Parathyroid adenoma (tissue), 2 donors: ENCODE measurements around the gene GET3.

ENCODE experiments used
- H2AFZ ChIP-seq: fragments of 300-600 bp; sonication (generic); one replicate; pipeline ENCODE4 v1.7.0; 2017; ENCODE audit warnings: antibody characterized with exemption, mild to moderate bottlenecking
- H3K27ac ChIP-seq: fragments of 300-600 bp; sonication (generic); one replicate; pipeline ENCODE4 v1.7.0; 2017
- H3K27me3 ChIP-seq: fragments of 300-600 bp; sonication (generic); one replicate; pipeline ENCODE4 v1.7.0; 2017; ENCODE audit warnings: low read length; ENCODE audit not compliant: control insufficient read depth, insufficient read depth
- H3K36me3 ChIP-seq: fragments of 300-600 bp; sonication (generic); one replicate; pipeline ENCODE4 v1.7.0; 2017; ENCODE audit warnings: low read length; ENCODE audit not compliant: control insufficient read depth, insufficient read depth
- H3K4me1 ChIP-seq: fragments of 300-600 bp; sonication (generic); one replicate; pipeline ENCODE4 v1.7.0; 2017; ENCODE audit warnings: control low read depth
- H3K4me2 ChIP-seq: fragments of 300-600 bp; sonication (generic); one replicate; pipeline ENCODE4 v1.7.0; 2017; ENCODE audit warnings: low read length
- H3K4me3 ChIP-seq: fragments of 300-600 bp; sonication (generic); one replicate; pipeline ENCODE4 v1.7.0; 2017; ENCODE audit warnings: low read depth, low read length
- H3K79me2 ChIP-seq: fragments of 300-600 bp; sonication (generic); one replicate; pipeline ENCODE4 v1.7.0; 2017; ENCODE audit warnings: control low read depth
- H3K9ac ChIP-seq: fragments of 300-600 bp; sonication (generic); one replicate; pipeline ENCODE4 v1.7.0; 2017; ENCODE audit warnings: mild to moderate bottlenecking
- H3K9me3 ChIP-seq: fragments of 300-600 bp; sonication (generic); one replicate; pipeline ENCODE4 v1.7.0; 2017; ENCODE audit warnings: low read length; ENCODE audit not compliant: control insufficient read depth
- TF ChIP-seq, protein P1 (sequence below): fragments of 300-600 bp; sonication (generic); IDR thresholded peaks from one replicate; pipeline ENCODE4 v1.7.0; 2017; ENCODE audit warnings: antibody characterized with exemption, mild to moderate bottlenecking
- donor health status: primary hyperparathyroidism.

GET3 gene

GRCh38 chr19:12752056-12752781 lies 14.9 kb downstream of the GET3 start:
- Histone ChIP-seq H3K27me3 (no peaks in the 10 kb centered on the region), H3K36me3 (no peaks in the 10 kb centered on the region), H3K4me2 (no peak overlapping the region), H3K9me3 (no peaks in the 10 kb centered on the region), H3K9ac (no peak overlapping the region), H3K4me3 (no peak overlapping the region), H2AFZ (no peak overlapping the region), H3K4me1 (no peaks in the 10 kb centered on the region), H3K79me2 (no peaks in the 10 kb centered on the region), H3K27ac (no peak overlapping the region)
- TF ChIP-seq, protein P1, sequence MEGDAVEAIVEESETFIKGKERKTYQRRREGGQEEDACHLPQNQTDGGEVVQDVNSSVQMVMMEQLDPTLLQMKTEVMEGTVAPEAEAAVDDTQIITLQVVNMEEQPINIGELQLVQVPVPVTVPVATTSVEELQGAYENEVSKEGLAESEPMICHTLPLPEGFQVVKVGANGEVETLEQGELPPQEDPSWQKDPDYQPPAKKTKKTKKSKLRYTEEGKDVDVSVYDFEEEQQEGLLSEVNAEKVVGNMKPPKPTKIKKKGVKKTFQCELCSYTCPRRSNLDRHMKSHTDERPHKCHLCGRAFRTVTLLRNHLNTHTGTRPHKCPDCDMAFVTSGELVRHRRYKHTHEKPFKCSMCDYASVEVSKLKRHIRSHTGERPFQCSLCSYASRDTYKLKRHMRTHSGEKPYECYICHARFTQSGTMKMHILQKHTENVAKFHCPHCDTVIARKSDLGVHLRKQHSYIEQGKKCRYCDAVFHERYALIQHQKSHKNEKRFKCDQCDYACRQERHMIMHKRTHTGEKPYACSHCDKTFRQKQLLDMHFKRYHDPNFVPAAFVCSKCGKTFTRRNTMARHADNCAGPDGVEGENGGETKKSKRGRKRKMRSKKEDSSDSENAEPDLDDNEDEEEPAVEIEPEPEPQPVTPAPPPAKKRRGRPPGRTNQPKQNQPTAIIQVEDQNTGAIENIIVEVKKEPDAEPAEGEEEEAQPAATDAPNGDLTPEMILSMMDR: no peak

GRCh38 chr19:12754465-12755196 lies 17.3 kb downstream of the GET3 start:
- no peaks in the 10 kb centered on the region for H3K79me2 ChIP-seq
- no peaks in the 10 kb centered on the region for H3K27me3 ChIP-seq
- H3K4me1 ChIP-seq: peaks cover 2% of the 10 kb centered on the region
- no peaks in the 10 kb centered on the region for H3K9me3 ChIP-seq
- H3K9ac ChIP-seq: no peak overlapping the region
- no peak overlapping the region for H3K27ac ChIP-seq
- H3K4me3 ChIP-seq: no peak overlapping the region
- TF ChIP-seq, protein P1: no peak
- no peak overlapping the region for H2AFZ ChIP-seq
- no peaks in the 10 kb centered on the region for H3K36me3 ChIP-seq
- no peak overlapping the region for H3K4me2 ChIP-seq

DNA sequence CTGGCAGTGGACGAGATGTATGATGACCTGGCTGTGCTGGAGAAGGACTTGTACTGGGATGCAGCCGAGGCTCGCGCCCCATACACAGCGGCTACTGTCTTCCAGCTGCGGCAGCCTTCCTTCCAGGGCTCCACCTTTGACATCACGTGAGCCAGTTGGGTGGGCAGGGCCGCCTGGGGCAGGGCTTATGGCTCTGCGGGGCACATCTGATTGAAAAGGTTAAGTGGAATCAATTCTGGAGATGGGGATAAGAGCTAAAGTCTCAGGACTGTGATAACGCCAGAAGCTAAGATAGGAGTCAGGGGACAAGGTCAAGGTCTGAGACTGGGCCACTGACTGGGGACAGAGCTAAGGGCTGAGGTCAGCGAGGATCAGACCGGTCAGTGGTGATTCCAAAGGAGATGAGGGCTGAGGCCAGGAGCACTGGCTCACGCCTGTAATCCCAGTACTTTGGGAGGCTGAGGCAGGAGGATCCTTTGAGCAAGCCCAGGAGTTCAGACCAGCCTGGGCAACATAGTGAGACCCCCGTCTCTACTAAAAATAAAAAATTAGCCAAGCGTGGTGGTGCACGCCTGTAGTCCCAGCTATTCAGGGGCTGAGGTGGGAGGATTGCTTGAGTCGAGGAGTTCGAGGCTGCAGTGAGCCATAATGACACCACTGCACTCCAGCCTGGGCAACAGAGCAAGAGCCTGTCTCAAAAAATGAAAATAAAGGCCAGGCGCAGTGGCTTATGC lies 19.0 kb downstream of the GET3 start:
- Histone ChIP-seq H3K4me2 (no peak overlapping the region), H3K27me3 (no peaks in the 10 kb centered on the region), H3K36me3 (no peaks in the 10 kb centered on the region), H3K9ac (no peak overlapping the region), H3K79me2 (no peaks in the 10 kb centered on the region), H3K9me3 (no peaks in the 10 kb centered on the region), H3K27ac (no peak overlapping the region), H3K4me1 (peaks cover 2% of the 10 kb centered on the region), H2AFZ (no peak overlapping the region), H3K4me3 (no peak overlapping the region)
- TF ChIP-seq, protein P1: no peak

DNA sequence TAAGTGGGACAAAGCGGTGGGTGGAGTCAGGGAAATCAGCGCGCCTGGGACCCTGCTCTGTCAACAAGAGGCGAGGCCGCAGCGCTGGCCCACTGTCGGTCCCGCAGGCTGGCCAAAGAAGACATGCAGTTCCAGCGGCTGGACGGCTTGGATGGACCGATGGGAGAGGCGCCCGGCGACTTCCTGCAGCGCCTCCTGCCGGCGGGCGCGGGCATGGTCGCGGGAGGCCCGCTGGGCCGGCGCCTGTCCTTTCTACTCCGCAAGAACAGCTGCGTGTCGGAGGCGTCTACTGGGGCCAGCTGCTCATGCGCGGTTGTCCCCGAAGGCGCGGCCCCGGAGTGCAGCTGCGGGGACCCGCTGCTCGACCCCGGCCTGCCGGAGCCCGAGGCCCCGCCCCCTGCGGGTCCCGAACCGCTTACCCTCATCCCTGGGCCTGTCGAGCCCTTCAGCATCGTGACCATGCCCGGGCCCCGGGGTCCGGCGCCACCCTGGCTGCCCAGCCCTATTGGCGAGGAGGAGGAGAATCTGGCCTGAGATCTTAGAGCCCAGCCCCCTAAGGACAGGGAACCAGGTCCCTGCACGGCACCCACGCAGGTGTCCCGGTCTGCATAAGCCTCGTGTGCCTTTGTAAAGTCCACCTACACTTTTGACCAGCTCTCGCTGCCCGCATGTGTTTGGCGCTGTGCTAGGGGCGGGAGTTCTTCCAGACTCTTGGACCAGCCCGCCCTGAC lies 20.4 kb downstream of the GET3 start:
- Histone ChIP-seq H3K4me1 (peaks cover 2% of the 10 kb centered on the region), H2AFZ (peak overlapping the region; percentile 87), H3K4me3 (peak overlapping the region; percentile 3), H3K79me2 (no peaks in the 10 kb centered on the region), H3K4me2 (peak overlapping the region; percentile 42), H3K27me3 (no peaks in the 10 kb centered on the region), H3K36me3 (no peaks in the 10 kb centered on the region), H3K27ac (peak overlapping the region; percentile 67), H3K9ac (no peak overlapping the region), H3K9me3 (no peaks in the 10 kb centered on the region)
- TF ChIP-seq, protein P1: peak; percentile 97
